ENCODE measurements around the gene LY6G6D.

DNA sequence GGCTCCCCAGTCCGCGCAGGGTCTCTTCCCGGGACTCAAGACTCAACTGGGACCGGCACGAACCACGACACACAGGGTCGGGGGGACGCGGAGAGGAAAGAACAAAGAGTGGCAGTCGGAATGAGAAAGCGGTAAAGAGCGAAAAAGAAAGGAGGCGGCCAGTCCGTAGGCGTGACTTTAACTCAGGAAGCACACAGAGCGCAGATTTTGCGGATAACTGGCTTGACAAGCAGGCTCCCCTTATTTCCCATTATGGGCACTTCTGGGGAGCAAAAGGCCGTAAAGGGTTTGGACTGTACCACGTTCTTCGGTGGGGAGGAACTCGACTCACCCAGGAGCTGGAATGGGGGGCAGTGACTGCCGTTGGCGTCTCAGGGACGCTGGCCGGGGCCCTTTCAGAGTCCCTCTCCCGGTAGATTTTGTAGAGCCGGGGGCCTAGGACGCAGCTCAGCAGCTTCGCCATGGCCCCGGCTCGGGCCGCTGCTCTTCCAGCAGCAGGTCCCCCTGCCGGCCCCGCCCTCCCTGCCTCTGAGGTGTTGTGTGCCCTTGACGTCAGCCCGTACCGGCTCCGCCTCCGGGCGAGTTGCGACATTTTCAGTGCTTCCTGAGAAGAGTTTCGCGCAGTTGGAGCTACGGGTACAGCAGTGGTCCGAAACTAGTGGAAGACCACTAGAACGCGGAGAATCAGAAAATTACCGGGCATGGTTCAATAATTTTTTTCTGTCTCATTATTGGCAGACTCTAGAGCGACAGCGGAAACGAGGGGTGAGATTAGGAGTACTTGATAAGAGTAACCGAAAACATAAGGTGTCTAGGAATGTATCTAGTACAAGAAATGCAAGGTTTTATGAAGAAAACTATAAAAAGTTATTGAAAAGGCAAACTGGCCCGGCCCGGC, 12.1 kb upstream of the LY6G6D start, which contains the start of gene ABHD16A:
- TF ChIP-seq CTCF (IDR thresholded peaks at IDR 0.05) (peak in 2 of 12 donors; percentile 14 to 20), POLR2A (IDR thresholded peaks at IDR 0.05) (peak; percentile 88 to 98)
